Neural progenitor cell (in vitro differentiated cells): ENCODE data around the gene MYBL2. TPM values are rescaled to one million over a fixed set of nuclear protein-coding genes. Genes with fewer than 3 reads are reported as not detected.
A peak's percentile ranks its signal among the peaks of the same experiment; 100 is the strongest.

Experiments
- DNase-seq: peaks from one replicate; pipeline ENCODE4 v3.0.0-alpha.2; 2016; ENCODE audit warnings: low spot score
- H2AFZ ChIP-seq: fragments of 200-600 bp; sonication (generic); replicated peaks from 2 replicates; pipeline ENCODE4 v1.6.1; 2016; ENCODE audit warnings: antibody characterized with exemption
- H3F3A ChIP-seq: fragments of 200-600 bp; sonication (generic); 2 replicates; pipeline ENCODE4 v1.6.1; 2016; ENCODE audit warnings: antibody characterized with exemption, low read depth
- H3K27ac ChIP-seq: fragments of 200-600 bp; sonication (generic); 2 replicates; pipeline ENCODE4 v1.5.1; 2016; ENCODE audit warnings: mild to moderate bottlenecking
- H3K27me3 ChIP-seq: fragments of 200-600 bp; sonication (generic); 2 replicates; pipeline ENCODE4 v1.6.1; 2016; ENCODE audit warnings: mild to moderate bottlenecking, moderate library complexity
- H3K36me3 ChIP-seq: fragments of 200-600 bp; sonication (generic); 2 replicates; pipeline ENCODE4 v1.5.1; 2016
- H3K4me1 ChIP-seq: fragments of 200-600 bp; sonication (generic); 2 replicates; pipeline ENCODE4 v1.6.1; 2016; ENCODE audit warnings: mixed run types
- H3K4me2 ChIP-seq: fragments of 200-600 bp; sonication (generic); 2 replicates; pipeline ENCODE4 v1.6.1; 2016
- H3K4me3 ChIP-seq: fragments of 200-600 bp; sonication (generic); 2 replicates; pipeline ENCODE4 v1.5.1; 2016
- H3K79me2 ChIP-seq: fragments of 200-600 bp; sonication (generic); 2 replicates; pipeline ENCODE4 v1.6.1; 2016; ENCODE audit warnings: low read depth
- H3K9ac ChIP-seq: fragments of 200-600 bp; sonication (generic); 2 replicates; pipeline ENCODE4 v1.6.1; 2016
- H3K9me3 ChIP-seq: fragments of 200-600 bp; sonication (generic); 2 replicates; pipeline ENCODE4 v1.5.1; 2016; ENCODE audit warnings: low read depth
- H4K20me1 ChIP-seq: fragments of 200-600 bp; sonication (generic); 2 replicates; pipeline ENCODE4 v1.6.1; 2016; ENCODE audit warnings: low read depth
- H3K27ac Mint-ChIP-seq: 3 replicates; pipeline ENCODE4 v1.8.0; 2021; ENCODE audit warnings: mixed read lengths
- H3K27me3 Mint-ChIP-seq: 2 replicates; pipeline ENCODE4 v1.8.0; 2022; ENCODE audit warnings: low read depth, mild to moderate bottlenecking, inconsistent platforms, moderate library complexity, mixed read lengths; ENCODE audit not compliant: insufficient read depth
- H3K36me3 Mint-ChIP-seq: 3 replicates; pipeline ENCODE4 v1.8.0; 2021; ENCODE audit warnings: mixed read lengths
- H3K4me1 Mint-ChIP-seq: 3 replicates; pipeline ENCODE4 v1.8.0; 2021; ENCODE audit warnings: mixed read lengths
- H3K4me3 Mint-ChIP-seq: 3 replicates; pipeline ENCODE4 v1.8.0; 2021; ENCODE audit warnings: mild to moderate bottlenecking, moderate library complexity, mixed read lengths
- H3K9me3 Mint-ChIP-seq: 3 replicates; pipeline ENCODE4 v1.8.0; 2020; ENCODE audit warnings: mixed read lengths
- EZH2 ChIP-seq: fragments of 200-600 bp; sonication (generic); IDR thresholded peaks from 2 replicates; pipeline ENCODE4 v1.6.1; 2017; ENCODE audit warnings: antibody characterized with exemption, mild to moderate bottlenecking, moderate library complexity
- EZH2phosphoT487 ChIP-seq: fragments of 200-600 bp; sonication (generic); IDR thresholded peaks from 2 replicates; pipeline ENCODE4 v1.6.1; 2017; ENCODE audit warnings: antibody characterized with exemption
- total RNA-seq: library from RNA; depleted of rRNA; stranded (reverse); fragments of >200 nt; gene quantifications from 2 replicates; pipeline ENCODE4 v1.2.3, GENCODE V29; 2015; ENCODE audit warnings: low replicate concordance
- TF ChIP-seq, protein P1 (sequence below): fragments of 200-600 bp; sonication (generic); IDR thresholded peaks from 2 replicates; pipeline ENCODE4 v1.5.1; 2017; ENCODE audit warnings: antibody characterized with exemption, mild to moderate bottlenecking

MYBL2 gene
- total RNA-seq, 1 donor from 2014 or later, result 28.8 TPM

DNA sequence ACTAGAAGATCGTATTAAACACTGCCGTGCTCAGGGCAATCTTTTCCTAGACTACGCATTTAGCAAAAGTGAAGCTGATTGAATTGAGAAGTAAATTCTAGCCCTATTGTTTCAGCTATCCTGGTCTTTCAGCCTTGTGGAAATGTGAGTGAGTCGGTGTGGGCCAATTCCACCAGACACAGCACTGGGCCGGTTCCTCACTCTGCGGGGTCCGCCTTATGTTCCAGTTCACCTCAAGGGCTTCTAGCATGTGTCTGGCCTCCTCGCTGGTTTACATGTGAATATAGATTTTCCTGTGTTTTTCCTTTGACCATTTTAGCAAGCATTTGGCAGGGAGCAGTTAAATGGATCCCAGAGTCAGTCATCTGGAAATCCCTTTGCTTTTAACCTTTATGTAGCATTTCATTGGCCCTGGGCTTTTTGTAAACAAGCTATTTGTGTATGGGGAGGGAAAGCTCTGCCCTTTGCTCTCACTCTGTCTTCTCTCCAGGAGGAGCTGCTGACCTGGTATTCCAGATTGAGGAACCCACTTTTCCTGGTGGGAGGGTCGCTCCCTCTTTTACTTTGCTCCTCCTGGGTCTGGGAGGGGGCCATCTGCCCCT, 72.3 kb downstream of the MYBL2 start:
- no peaks in the 10 kb centered on the region for H3K27me3 ChIP-seq
- no peaks in the 10 kb centered on the region for H3K9me3 Mint-ChIP-seq
- H3K36me3 ChIP-seq, result no peaks in the 10 kb centered on the region
- H3K27me3 Mint-ChIP-seq, result peaks cover 10% of the 10 kb centered on the region
- no peak overlapping the region for H3K9ac ChIP-seq
- peaks cover 6% of the 10 kb centered on the region for H3K4me1 ChIP-seq
- H3K27ac ChIP-seq, result no peak overlapping the region
- peak overlapping the region; percentile 26 for H2AFZ ChIP-seq
- TF ChIP-seq, protein P1, sequence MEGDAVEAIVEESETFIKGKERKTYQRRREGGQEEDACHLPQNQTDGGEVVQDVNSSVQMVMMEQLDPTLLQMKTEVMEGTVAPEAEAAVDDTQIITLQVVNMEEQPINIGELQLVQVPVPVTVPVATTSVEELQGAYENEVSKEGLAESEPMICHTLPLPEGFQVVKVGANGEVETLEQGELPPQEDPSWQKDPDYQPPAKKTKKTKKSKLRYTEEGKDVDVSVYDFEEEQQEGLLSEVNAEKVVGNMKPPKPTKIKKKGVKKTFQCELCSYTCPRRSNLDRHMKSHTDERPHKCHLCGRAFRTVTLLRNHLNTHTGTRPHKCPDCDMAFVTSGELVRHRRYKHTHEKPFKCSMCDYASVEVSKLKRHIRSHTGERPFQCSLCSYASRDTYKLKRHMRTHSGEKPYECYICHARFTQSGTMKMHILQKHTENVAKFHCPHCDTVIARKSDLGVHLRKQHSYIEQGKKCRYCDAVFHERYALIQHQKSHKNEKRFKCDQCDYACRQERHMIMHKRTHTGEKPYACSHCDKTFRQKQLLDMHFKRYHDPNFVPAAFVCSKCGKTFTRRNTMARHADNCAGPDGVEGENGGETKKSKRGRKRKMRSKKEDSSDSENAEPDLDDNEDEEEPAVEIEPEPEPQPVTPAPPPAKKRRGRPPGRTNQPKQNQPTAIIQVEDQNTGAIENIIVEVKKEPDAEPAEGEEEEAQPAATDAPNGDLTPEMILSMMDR, result no peak
- TF ChIP-seq EZH2 (no peak), EZH2phosphoT487 (no peak)
- H4K20me1 ChIP-seq, result no peaks in the 10 kb centered on the region
- H3K36me3 Mint-ChIP-seq, result no peaks in the 10 kb centered on the region
- DNase-seq, result no peak
- H3K27ac Mint-ChIP-seq, result no peak overlapping the region
- H3F3A ChIP-seq, result peaks cover 4% of the 10 kb centered on the region
- H3K79me2 ChIP-seq, result no peaks in the 10 kb centered on the region
- no peak overlapping the region for H3K4me2 ChIP-seq
- H3K4me3 ChIP-seq, result no peak overlapping the region
- H3K4me1 Mint-ChIP-seq, result peaks cover 13% of the 10 kb centered on the region
- H3K9me3 ChIP-seq, result no peaks in the 10 kb centered on the region
- no peak overlapping the region for H3K4me3 Mint-ChIP-seq

- Histone ChIP-seq H3K36me3 (no peaks in the 10 kb centered on the region), H4K20me1 (no peaks in the 10 kb centered on the region), H3K9ac (no peak overlapping the region), H3K4me2 (no peak overlapping the region), H3F3A (peaks cover 4% of the 10 kb centered on the region), H3K79me2 (no peaks in the 10 kb centered on the region), H3K4me3 (no peak overlapping the region), H2AFZ (no peak overlapping the region), H3K27me3 (no peaks in the 10 kb centered on the region), H3K4me1 (peaks cover 6% of the 10 kb centered on the region), H3K9me3 (no peaks in the 10 kb centered on the region), H3K27ac (no peak overlapping the region)
- no peaks in the 10 kb centered on the region for H3K9me3 Mint-ChIP-seq
- H3K27me3 Mint-ChIP-seq, result peaks cover 10% of the 10 kb centered on the region
- no peak for DNase-seq
- no peaks in the 10 kb centered on the region for H3K36me3 Mint-ChIP-seq
- TF ChIP-seq EZH2phosphoT487 (no peak), EZH2 (no peak)
- TF ChIP-seq, protein P1, result no peak
- peaks cover 13% of the 10 kb centered on the region for H3K4me1 Mint-ChIP-seq
- no peak overlapping the region for H3K27ac Mint-ChIP-seq
- no peak overlapping the region for H3K4me3 Mint-ChIP-seq
These were observed 73.7 kb downstream of the MYBL2 start for GRCh38 chr20:43740642-43741041.

DNA sequence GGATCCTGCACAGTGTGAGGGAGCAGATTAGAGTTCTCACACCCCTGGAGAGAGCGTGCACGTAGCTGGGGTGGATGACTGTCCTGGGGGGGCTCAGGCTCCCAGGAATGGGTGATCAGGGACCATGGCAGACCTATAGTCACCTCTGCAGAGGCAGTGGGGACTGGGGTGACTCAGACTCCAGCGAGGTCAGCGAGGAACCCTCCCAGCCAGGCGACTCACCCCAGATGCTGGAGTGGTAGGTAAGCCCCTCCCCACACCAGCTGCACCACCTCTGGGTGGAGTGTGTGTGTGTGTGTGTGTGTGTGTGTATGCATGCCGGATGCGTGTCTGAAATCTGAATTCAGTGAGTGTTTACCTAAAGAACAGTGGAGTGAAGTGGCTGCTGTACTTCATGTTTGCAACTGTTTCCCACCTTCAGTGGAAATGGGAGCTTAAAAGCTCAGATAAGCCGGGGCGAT, 77.3 kb downstream of the MYBL2 start:
- Histone ChIP-seq H3F3A (no peaks in the 10 kb centered on the region), H2AFZ (no peak overlapping the region), H3K4me2 (no peak overlapping the region), H4K20me1 (no peaks in the 10 kb centered on the region), H3K9me3 (no peaks in the 10 kb centered on the region), H3K4me3 (no peak overlapping the region), H3K36me3 (no peaks in the 10 kb centered on the region), H3K27me3 (no peaks in the 10 kb centered on the region), H3K79me2 (no peaks in the 10 kb centered on the region), H3K27ac (no peak overlapping the region), H3K4me1 (no peaks in the 10 kb centered on the region), H3K9ac (no peak overlapping the region)
- H3K9me3 Mint-ChIP-seq, result no peaks in the 10 kb centered on the region
- H3K4me1 Mint-ChIP-seq, result peaks cover 14% of the 10 kb centered on the region
- H3K27ac Mint-ChIP-seq, result no peak overlapping the region
- H3K4me3 Mint-ChIP-seq, result no peak overlapping the region
- DNase-seq, result no peak
- TF ChIP-seq EZH2, result no peak
- TF ChIP-seq, protein P1, result no peak
- TF ChIP-seq EZH2phosphoT487, result no peak
- H3K36me3 Mint-ChIP-seq, result no peaks in the 10 kb centered on the region
- peaks cover 6% of the 10 kb centered on the region for H3K27me3 Mint-ChIP-seq
